HEK293 (cell line): Measurements from ENCODE around the gene GMPS.

ENCODE experiments used
- FEZF1 ChIP-seq: fragments of 450-650 bp; formaldehyde crosslinking; IDR thresholded peaks from 2 replicates; pipeline ENCODE4 v1.5.1; 2016; ENCODE audit warnings: missing biosample characterization, missing genetic modification characterization
- REPIN1 ChIP-seq: fragments of 450-650 bp; formaldehyde crosslinking; IDR thresholded peaks from 2 replicates; pipeline ENCODE4 v1.5.1; 2017; ENCODE audit warnings: missing biosample characterization, missing genetic modification characterization, low read depth
- YY1 ChIP-seq: fragments of 450-650 bp; formaldehyde crosslinking; IDR thresholded peaks from 2 replicates; pipeline ENCODE4 v1.5.1; 2018; ENCODE audit warnings: missing biosample characterization, missing genetic modification characterization
- ZFP37 ChIP-seq: fragments of 450-650 bp; formaldehyde crosslinking; IDR thresholded peaks from 2 replicates; pipeline ENCODE4 v1.5.1; 2016; ENCODE audit warnings: missing biosample characterization, missing genetic modification characterization
- ZFP41 ChIP-seq: fragments of 450-650 bp; formaldehyde crosslinking; IDR thresholded peaks from 2 replicates; pipeline ENCODE4 v1.5.1; 2016; ENCODE audit warnings: missing biosample characterization, missing genetic modification characterization, borderline replicate concordance
- ZNF140 ChIP-seq: fragments of 450-650 bp; formaldehyde crosslinking; IDR thresholded peaks from 2 replicates; pipeline ENCODE4 v1.5.1; 2016; ENCODE audit warnings: missing biosample characterization, missing genetic modification characterization
- ZNF174 ChIP-seq: fragments of 450-650 bp; formaldehyde crosslinking; IDR thresholded peaks from 2 replicates; pipeline ENCODE4 v1.5.0; 2017; ENCODE audit warnings: missing biosample characterization, mild to moderate bottlenecking, missing genetic modification characterization
- ZNF19 ChIP-seq: fragments of 450-650 bp; formaldehyde crosslinking; IDR thresholded peaks from 2 replicates; pipeline ENCODE4; 2016; ENCODE audit warnings: missing biosample characterization, missing genetic modification characterization, low read depth
- ZNF214 ChIP-seq: fragments of 450-650 bp; formaldehyde crosslinking; IDR thresholded peaks from 2 replicates; pipeline ENCODE4 v1.5.1; 2017; ENCODE audit warnings: missing biosample characterization, mild to moderate bottlenecking, missing genetic modification characterization, borderline replicate concordance
- ZNF24 ChIP-seq: fragments of 450-650 bp; formaldehyde crosslinking; IDR thresholded peaks from 2 replicates; pipeline ENCODE4 v1.5.1; 2016; ENCODE audit warnings: missing biosample characterization, missing genetic modification characterization
- ZNF549 ChIP-seq: fragments of 450-650 bp; IDR thresholded peaks from 2 replicates; pipeline ENCODE4 v1.5.1; 2018; ENCODE audit warnings: missing biosample characterization, missing genetic modification characterization, mild to moderate bottlenecking, inconsistent platforms, moderate library complexity
- ZNF654 ChIP-seq: fragments of 450-650 bp; formaldehyde crosslinking; IDR thresholded peaks from 2 replicates; pipeline ENCODE4 v1.5.1; 2016; ENCODE audit warnings: low read depth, missing biosample characterization, missing genetic modification characterization
- ZNF664 ChIP-seq: fragments of 450-650 bp; formaldehyde crosslinking; IDR thresholded peaks from 2 replicates; pipeline ENCODE4 v1.5.1; 2016; ENCODE audit warnings: missing biosample characterization, missing genetic modification characterization
- TF ChIP-seq, protein P1 (sequence below): fragments of 450-650 bp; formaldehyde crosslinking; IDR thresholded peaks from 2 replicates; pipeline ENCODE4 v1.5.1; 2016; ENCODE audit warnings: missing biosample characterization, missing genetic modification characterization
- TF ChIP-seq, protein P2 (sequence below): fragments of 450-650 bp; formaldehyde crosslinking; IDR thresholded peaks from 2 replicates; pipeline ENCODE4 v1.5.1; 2016; ENCODE audit warnings: missing biosample characterization, missing genetic modification characterization
- TF ChIP-seq, protein P3 (sequence below): fragments of 450-650 bp; formaldehyde crosslinking; IDR thresholded peaks from 2 replicates; pipeline ENCODE4 v1.5.1; 2016; ENCODE audit warnings: missing biosample characterization, missing genetic modification characterization
- TF ChIP-seq, protein P4 (sequence below): fragments of 450-650 bp; formaldehyde crosslinking; IDR thresholded peaks from 2 replicates; pipeline ENCODE4 v1.5.1; 2016; ENCODE audit warnings: missing biosample characterization, missing genetic modification characterization, borderline replicate concordance
- TF ChIP-seq, protein P5 (sequence below): fragments of 450-650 bp; formaldehyde crosslinking; IDR thresholded peaks from 2 replicates; pipeline ENCODE4 v1.5.1; 2016; ENCODE audit warnings: missing biosample characterization, missing genetic modification characterization
- TF ChIP-seq, protein P6 (sequence below): fragments of 450-650 bp; formaldehyde crosslinking; IDR thresholded peaks from 2 replicates; pipeline ENCODE4 v1.5.1; 2016; ENCODE audit warnings: missing biosample characterization, missing genetic modification characterization
- TF ChIP-seq, protein P7 (sequence below): fragments of 450-650 bp; formaldehyde crosslinking; IDR thresholded peaks from 2 replicates; pipeline ENCODE4 v1.5.1; 2016; ENCODE audit warnings: missing biosample characterization, missing genetic modification characterization

Gene GMPS

DNA sequence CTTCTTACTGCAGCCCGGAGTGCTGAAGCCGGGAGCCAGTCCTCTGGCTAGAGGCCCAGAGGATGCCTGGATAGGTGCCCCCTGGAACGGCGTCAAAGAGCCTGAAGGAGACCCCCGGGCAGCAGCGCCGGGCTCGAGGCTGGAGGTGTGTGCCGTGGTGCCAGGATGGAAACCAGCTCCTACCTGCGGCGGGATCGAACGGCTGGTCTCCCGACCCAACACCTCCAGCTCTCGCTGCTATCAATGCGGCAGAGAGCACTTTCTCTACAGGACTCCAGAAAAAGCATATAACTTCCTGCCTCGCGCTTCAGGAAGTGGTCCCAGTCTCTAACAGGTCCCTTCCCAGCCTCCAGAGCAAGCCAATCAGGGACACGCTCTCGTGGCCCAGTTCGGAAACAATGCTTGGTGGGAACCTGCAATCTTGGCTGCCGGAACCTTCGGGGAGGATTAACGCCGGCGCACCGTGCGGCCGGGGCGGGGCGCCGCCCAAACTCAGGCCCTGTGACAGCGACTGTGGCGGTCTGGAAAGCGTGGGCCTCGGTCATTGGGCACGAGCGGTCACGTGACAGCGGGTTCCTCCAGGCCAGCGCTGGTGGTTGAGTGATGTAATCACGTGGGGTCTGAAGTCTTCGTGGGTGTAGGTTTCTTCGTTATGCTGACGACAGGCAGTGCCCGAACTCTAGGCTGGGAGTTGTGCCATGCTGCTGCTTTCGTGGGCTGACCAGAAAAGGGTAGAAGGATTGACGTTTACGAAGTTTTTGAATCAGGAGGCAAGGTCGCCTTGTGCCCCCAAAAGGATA is 16.1 kb upstream of the GMPS start, which contains the start of gene SLC33A1 (continued):
- TF ChIP-seq, protein P1, sequence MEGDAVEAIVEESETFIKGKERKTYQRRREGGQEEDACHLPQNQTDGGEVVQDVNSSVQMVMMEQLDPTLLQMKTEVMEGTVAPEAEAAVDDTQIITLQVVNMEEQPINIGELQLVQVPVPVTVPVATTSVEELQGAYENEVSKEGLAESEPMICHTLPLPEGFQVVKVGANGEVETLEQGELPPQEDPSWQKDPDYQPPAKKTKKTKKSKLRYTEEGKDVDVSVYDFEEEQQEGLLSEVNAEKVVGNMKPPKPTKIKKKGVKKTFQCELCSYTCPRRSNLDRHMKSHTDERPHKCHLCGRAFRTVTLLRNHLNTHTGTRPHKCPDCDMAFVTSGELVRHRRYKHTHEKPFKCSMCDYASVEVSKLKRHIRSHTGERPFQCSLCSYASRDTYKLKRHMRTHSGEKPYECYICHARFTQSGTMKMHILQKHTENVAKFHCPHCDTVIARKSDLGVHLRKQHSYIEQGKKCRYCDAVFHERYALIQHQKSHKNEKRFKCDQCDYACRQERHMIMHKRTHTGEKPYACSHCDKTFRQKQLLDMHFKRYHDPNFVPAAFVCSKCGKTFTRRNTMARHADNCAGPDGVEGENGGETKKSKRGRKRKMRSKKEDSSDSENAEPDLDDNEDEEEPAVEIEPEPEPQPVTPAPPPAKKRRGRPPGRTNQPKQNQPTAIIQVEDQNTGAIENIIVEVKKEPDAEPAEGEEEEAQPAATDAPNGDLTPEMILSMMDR (tag by site-specific recombination) = no peak
- TF ChIP-seq, protein P2, sequence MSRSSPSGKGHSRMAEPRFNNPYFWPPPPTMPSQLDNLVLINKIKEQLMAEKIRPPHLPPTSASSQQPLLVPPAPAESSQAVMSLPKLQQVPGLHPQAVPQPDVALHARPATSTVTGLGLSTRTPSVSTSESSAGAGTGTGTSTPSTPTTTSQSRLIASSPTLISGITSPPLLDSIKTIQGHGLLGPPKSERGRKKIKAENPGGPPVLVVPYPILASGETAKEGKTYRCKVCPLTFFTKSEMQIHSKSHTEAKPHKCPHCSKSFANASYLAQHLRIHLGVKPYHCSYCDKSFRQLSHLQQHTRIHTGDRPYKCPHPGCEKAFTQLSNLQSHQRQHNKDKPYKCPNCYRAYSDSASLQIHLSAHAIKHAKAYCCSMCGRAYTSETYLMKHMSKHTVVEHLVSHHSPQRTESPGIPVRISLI (tag by site-specific recombination) = peak; percentile 96
- TF ChIP-seq YY1 (tag by site-specific recombination) = peak; percentile 72
- no peak; the same call in 1 of the 2 replicates for TF ChIP-seq FEZF1 (tag by site-specific recombination)
- TF ChIP-seq REPIN1 = peak; percentile 78; the same call in 1 of the 2 replicates
- TF ChIP-seq, protein P3, sequence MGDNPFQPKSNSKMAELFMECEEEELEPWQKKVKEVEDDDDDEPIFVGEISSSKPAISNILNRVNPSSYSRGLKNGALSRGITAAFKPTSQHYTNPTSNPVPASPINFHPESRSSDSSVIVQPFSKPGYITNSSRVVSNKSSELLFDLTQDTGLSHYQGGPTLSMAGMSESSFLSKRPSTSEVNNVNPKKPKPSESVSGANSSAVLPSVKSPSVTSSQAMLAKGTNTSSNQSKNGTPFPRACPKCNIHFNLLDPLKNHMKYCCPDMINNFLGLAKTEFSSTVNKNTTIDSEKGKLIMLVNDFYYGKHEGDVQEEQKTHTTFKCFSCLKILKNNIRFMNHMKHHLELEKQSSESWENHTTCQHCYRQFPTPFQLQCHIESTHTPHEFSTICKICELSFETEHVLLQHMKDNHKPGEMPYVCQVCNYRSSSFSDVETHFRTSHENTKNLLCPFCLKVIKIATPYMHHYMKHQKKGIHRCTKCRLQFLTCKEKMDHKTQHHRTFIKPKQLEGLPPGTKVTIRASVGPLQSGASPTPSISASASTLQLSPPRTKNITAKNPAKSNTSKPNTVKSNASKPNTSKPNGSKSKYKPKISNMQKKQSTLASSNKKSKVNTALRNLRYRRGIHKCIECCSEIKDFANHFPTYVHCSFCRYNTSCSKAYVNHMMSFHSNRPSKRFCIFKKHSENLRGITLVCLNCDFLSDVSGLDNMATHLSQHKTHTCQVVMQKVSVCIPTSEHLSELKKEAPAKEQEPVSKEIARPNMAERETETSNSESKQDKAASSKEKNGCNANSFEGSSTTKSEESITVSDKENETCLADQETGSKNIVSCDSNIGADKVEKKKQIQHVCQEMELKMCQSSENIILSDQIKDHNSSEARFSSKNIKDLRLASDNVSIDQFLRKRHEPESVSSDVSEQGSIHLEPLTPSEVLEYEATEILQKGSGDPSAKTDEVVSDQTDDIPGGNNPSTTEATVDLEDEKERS (tag by site-specific recombination) = no peak
- TF ChIP-seq ZNF214 (tag by site-specific recombination) = no peak
- TF ChIP-seq ZFP41 (tag by site-specific recombination) = no peak
- TF ChIP-seq ZNF664 (tag by site-specific recombination) = no peak
- peak; percentile 95 for TF ChIP-seq ZNF24 (tag by site-specific recombination)
- TF ChIP-seq, protein P4, sequence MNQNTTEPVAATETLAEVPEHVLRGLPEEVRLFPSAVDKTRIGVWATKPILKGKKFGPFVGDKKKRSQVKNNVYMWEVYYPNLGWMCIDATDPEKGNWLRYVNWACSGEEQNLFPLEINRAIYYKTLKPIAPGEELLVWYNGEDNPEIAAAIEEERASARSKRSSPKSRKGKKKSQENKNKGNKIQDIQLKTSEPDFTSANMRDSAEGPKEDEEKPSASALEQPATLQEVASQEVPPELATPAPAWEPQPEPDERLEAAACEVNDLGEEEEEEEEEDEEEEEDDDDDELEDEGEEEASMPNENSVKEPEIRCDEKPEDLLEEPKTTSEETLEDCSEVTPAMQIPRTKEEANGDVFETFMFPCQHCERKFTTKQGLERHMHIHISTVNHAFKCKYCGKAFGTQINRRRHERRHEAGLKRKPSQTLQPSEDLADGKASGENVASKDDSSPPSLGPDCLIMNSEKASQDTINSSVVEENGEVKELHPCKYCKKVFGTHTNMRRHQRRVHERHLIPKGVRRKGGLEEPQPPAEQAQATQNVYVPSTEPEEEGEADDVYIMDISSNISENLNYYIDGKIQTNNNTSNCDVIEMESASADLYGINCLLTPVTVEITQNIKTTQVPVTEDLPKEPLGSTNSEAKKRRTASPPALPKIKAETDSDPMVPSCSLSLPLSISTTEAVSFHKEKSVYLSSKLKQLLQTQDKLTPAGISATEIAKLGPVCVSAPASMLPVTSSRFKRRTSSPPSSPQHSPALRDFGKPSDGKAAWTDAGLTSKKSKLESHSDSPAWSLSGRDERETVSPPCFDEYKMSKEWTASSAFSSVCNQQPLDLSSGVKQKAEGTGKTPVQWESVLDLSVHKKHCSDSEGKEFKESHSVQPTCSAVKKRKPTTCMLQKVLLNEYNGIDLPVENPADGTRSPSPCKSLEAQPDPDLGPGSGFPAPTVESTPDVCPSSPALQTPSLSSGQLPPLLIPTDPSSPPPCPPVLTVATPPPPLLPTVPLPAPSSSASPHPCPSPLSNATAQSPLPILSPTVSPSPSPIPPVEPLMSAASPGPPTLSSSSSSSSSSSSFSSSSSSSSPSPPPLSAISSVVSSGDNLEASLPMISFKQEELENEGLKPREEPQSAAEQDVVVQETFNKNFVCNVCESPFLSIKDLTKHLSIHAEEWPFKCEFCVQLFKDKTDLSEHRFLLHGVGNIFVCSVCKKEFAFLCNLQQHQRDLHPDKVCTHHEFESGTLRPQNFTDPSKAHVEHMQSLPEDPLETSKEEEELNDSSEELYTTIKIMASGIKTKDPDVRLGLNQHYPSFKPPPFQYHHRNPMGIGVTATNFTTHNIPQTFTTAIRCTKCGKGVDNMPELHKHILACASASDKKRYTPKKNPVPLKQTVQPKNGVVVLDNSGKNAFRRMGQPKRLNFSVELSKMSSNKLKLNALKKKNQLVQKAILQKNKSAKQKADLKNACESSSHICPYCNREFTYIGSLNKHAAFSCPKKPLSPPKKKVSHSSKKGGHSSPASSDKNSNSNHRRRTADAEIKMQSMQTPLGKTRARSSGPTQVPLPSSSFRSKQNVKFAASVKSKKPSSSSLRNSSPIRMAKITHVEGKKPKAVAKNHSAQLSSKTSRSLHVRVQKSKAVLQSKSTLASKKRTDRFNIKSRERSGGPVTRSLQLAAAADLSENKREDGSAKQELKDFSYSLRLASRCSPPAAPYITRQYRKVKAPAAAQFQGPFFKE = no peak
- TF ChIP-seq ZNF549 (tag by site-specific recombination) = no peak
- TF ChIP-seq ZNF654 (tag by site-specific recombination) = no peak
- no peak for TF ChIP-seq ZNF174 (tag by site-specific recombination)
- no peak for TF ChIP-seq ZNF140 (tag by site-specific recombination)
- TF ChIP-seq, protein P5, sequence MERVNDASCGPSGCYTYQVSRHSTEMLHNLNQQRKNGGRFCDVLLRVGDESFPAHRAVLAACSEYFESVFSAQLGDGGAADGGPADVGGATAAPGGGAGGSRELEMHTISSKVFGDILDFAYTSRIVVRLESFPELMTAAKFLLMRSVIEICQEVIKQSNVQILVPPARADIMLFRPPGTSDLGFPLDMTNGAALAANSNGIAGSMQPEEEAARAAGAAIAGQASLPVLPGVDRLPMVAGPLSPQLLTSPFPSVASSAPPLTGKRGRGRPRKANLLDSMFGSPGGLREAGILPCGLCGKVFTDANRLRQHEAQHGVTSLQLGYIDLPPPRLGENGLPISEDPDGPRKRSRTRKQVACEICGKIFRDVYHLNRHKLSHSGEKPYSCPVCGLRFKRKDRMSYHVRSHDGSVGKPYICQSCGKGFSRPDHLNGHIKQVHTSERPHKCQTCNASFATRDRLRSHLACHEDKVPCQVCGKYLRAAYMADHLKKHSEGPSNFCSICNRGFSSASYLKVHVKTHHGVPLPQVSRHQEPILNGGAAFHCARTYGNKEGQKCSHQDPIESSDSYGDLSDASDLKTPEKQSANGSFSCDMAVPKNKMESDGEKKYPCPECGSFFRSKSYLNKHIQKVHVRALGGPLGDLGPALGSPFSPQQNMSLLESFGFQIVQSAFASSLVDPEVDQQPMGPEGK = peak; percentile 78; the same call in 1 of the 2 replicates
- TF ChIP-seq, protein P6, sequence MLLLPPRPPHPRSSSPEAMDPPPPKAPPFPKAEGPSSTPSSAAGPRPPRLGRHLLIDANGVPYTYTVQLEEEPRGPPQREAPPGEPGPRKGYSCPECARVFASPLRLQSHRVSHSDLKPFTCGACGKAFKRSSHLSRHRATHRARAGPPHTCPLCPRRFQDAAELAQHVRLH (tag by site-specific recombination) = peak; percentile 80
- TF ChIP-seq, protein P7, sequence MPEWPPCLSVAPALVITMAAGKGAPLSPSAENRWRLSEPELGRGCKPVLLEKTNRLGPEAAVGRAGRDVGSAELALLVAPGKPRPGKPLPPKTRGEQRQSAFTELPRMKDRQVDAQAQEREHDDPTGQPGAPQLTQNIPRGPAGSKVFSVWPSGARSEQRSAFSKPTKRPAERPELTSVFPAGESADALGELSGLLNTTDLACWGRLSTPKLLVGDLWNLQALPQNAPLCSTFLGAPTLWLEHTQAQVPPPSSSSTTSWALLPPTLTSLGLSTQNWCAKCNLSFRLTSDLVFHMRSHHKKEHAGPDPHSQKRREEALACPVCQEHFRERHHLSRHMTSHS (tag by site-specific recombination) = no peak
- TF ChIP-seq ZNF19 (tag by site-specific recombination) = no peak
- TF ChIP-seq ZFP37 (tag by site-specific recombination) = peak; percentile 95
